Peyer's patch (tissue), 4 donors: ENCODE data around the gene SLC4A2.

Experiments used
- CTCF ChIP-seq, 6 experiments: fragments of 450-650 bp in 4 of 6; fragments of 200-600 bp in 2 of 6; sonication (generic) in 1 of 6; IDR thresholded peaks; one replicate each; pipeline ENCODE4 v1.5.1; 2017 to 2019; ENCODE audit warnings: antibody characterized with exemption in 6 of 6, mild to moderate bottlenecking in 3 of 6, moderate library complexity in 1 of 6
- POLR2A ChIP-seq, 2 donors: fragments of 450-650 bp; IDR thresholded peaks; one replicate each; pipeline ENCODE4 v1.5.1; 2017; ENCODE audit warnings: antibody characterized with exemption in 2 of 2, mild to moderate bottlenecking in 2 of 2, moderate library complexity in 2 of 2

GRCh38 chr7:151110236-151110940 is 51.0 kb downstream of the SLC4A2 start:
- TF ChIP-seq CTCF (IDR thresholded peaks at IDR 0.05) (no peak), POLR2A (IDR thresholded peaks at IDR 0.05) (no peak)
